GM19025 (cell line): Measurements from ENCODE around the gene SNRPD3.
"Not testable (repeated sequence)": the region's sequence is repeated elsewhere in the genome, so short reads cannot be mapped to it uniquely, and the experiment has no call there.

Experiments used
- ATAC-seq: cut with Tn5 transposase; IDR thresholded peaks from one replicate; pipeline ENCODE4 v1.9.1; 2021; ENCODE audit warnings: mild to moderate bottlenecking, low read depth, moderate library complexity; ENCODE audit not compliant: unreplicated experiment

SNRPD3 gene

GRCh38 chr22:24530968-24531367 lies 24.8 kb upstream of the SNRPD3 start:
- ATAC-seq: not testable (repeated sequence)

GRCh38 chr22:24532075-24532474 lies 23.7 kb upstream of the SNRPD3 start:
- ATAC-seq: no peak

- no peak for ATAC-seq
These were observed 20.5 kb upstream of the SNRPD3 start for GRCh38 chr22:24535348-24535747.

GRCh38 chr22:24536089-24536488 lies 19.7 kb upstream of the SNRPD3 start:
- ATAC-seq: no peak

- no peak for ATAC-seq
These were observed 15.3 kb upstream of the SNRPD3 start for GRCh38 chr22:24540470-24540869.

- no peak for ATAC-seq
These were observed 13.9 kb upstream of the SNRPD3 start for GRCh38 chr22:24541681-24542515.

- ATAC-seq: no peak
These were observed 13.2 kb upstream of the SNRPD3 start for GRCh38 chr22:24542641-24543040.

- ATAC-seq: no peak
These were observed 12.6 kb upstream of the SNRPD3 start for GRCh38 chr22:24543185-24543601.

- no peak for ATAC-seq
These were observed 12.0 kb upstream of the SNRPD3 start for GRCh38 chr22:24543679-24544243.

- ATAC-seq: no peak
These were observed 7.0 kb upstream of the SNRPD3 start for GRCh38 chr22:24548812-24549211.

GRCh38 chr22:24550028-24550901 lies 5.5 kb upstream of the SNRPD3 start:
- ATAC-seq: no peak

GRCh38 chr22:24550902-24551435 lies 4.8 kb upstream of the SNRPD3 start:
- ATAC-seq: no peak

GRCh38 chr22:24552503-24553286 lies 3.1 kb upstream of the SNRPD3 start:
- not testable (repeated sequence) for ATAC-seq

- no peak for ATAC-seq
These were observed 2.0 kb upstream of the SNRPD3 start for GRCh38 chr22:24553597-24554312.

GRCh38 chr22:24554313-24555164 lies 1.3 kb upstream of the SNRPD3 start, which contains the start of gene GUCD1:
Gene GUCD1 (minus strand): TSS chr22:24555138. CDS start chr22:24554991, 147 bp downstream.
- ATAC-seq: no peak

GRCh38 chr22:24559471-24559870 lies 3.7 kb downstream of the SNRPD3 start:
- no peak for ATAC-seq

GRCh38 chr22:24563246-24563645 lies 7.4 kb downstream of the SNRPD3 start:
- ATAC-seq: no peak

GRCh38 chr22:24564376-24565058 lies 8.7 kb downstream of the SNRPD3 start:
- ATAC-seq: no peak
